ENCODE measurements around the gene TOMM40. TPM values are rescaled to one million over a fixed set of nuclear protein-coding genes. Genes with fewer than 3 reads are reported as not detected.

The TOMM40 gene
- total and polyA plus RNA-seq, 2 of the 13 experiments (the other 11 are each of a cell fraction or from before 2014, with no cell fraction given), result 72.0 to 110 TPM

DNA sequence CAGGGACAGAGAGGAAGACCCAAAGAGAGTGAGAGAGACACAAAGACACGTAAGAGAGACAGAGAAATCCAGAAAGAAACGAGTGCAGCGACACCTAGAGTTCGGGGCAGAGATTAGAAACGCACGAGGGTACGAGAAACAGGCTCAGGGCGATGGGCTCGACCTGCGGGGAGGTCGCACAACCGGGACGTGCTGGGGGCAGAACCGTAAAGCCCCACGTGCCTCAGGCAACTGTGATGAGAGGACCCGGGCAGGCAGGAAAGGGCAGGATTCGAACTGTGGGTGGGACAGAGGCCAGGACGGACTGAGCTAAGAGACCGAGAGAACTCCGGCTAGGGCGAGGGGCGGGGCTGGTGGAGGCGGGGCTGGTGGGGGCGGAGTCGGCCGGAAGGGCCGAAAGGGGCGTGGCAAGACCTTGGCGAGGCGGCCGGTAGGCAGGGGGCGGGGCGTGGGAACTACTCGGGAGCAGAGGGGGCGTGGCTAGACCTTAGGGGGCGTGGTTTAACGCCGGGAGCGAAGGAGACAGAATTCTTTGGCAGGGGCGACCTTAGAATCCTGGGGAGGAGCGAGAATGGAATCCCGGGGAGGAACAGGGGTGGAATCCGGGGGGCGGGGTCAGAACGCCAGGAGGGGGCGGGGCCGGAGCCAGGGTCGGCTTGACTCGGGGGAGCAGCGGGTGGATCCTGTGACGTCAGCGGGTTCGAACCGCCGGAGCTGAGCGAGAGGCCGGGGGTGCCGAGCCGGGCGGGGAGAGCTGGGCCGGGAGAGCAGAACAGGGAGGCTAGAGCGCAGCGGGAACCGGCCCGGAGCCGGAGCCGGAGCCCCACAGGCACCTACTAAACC, 45.2 kb upstream of the TOMM40 start, which contains the start of gene NECTIN2 (continued):
- TF ChIP-seq, protein P1, sequence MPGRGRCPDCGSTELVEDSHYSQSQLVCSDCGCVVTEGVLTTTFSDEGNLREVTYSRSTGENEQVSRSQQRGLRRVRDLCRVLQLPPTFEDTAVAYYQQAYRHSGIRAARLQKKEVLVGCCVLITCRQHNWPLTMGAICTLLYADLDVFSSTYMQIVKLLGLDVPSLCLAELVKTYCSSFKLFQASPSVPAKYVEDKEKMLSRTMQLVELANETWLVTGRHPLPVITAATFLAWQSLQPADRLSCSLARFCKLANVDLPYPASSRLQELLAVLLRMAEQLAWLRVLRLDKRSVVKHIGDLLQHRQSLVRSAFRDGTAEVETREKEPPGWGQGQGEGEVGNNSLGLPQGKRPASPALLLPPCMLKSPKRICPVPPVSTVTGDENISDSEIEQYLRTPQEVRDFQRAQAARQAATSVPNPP (CRISPR knock-in tag; IDR thresholded peaks at IDR 0.05), result no peak
- TF ChIP-seq MTA1 (CRISPR knock-in tag; IDR thresholded peaks at IDR 0.05; ENCODE audit: borderline replicate concordance) (peak; percentile 45; the same call in 1 of the 2 replicates), NFKB2 (CRISPR knock-in tag; IDR thresholded peaks at IDR 0.05; ENCODE audit: borderline replicate concordance) (0 out of 2 replicates have a peak, but pooled peaks have one; percentile 44), RBM39 (IDR thresholded peaks at IDR 0.05; ENCODE audit: low read depth, low read length, poor library complexity, severe bottlenecking) (peak; percentile 12), TBP (CRISPR knock-in tag; IDR thresholded peaks at IDR 0.05) (no peak), MAFK (conservative IDR thresholded peaks at IDR 0.05 in 1 of 2, IDR thresholded peaks at IDR 0.05 in 1 of 2; ENCODE audit: low read length in 2 of 2) (no peak), SP4 (CRISPR knock-in tag; IDR thresholded peaks at IDR 0.05) (peak; percentile 74; the same call in 1 of the 2 replicates), ZNF558 (CRISPR knock-in tag; IDR thresholded peaks at IDR 0.05; ENCODE audit: borderline replicate concordance) (no peak), DMAP1 (CRISPR knock-in tag; IDR thresholded peaks at IDR 0.05) (peak; percentile 53; the same call in 1 of the 2 replicates), CBX5 (CRISPR knock-in tag; IDR thresholded peaks at IDR 0.05; ENCODE audit: borderline replicate concordance) (peak; percentile 42; the same call in 1 of the 2 replicates), ZNF101 (CRISPR knock-in tag; IDR thresholded peaks at IDR 0.05; ENCODE audit: borderline replicate concordance, low read depth) (no peak), NFYB (CRISPR knock-in tag; IDR thresholded peaks at IDR 0.05) (no peak), ZNF317 (CRISPR knock-in tag; IDR thresholded peaks at IDR 0.05) (peak; percentile 17; the same call in 1 of the 2 replicates), HHEX (CRISPR knock-in tag; IDR thresholded peaks at IDR 0.05) (no peak), ZNF549 (CRISPR knock-in tag; IDR thresholded peaks at IDR 0.05) (no peak), TARDBP (CRISPR knock-in tag; IDR thresholded peaks at IDR 0.05) (peak; percentile 71; the same call in 1 of the 2 replicates), ZFP36L1 (CRISPR knock-in tag; IDR thresholded peaks at IDR 0.05) (peak; percentile 53; the same call in 1 of the 2 replicates), ZNF773 (CRISPR knock-in tag; IDR thresholded peaks at IDR 0.05; ENCODE audit: borderline replicate concordance) (0 out of 2 replicates have a peak, but pooled peaks have one; percentile 43), ZNF557 (CRISPR knock-in tag; IDR thresholded peaks at IDR 0.05) (no peak)
- TF ChIP-seq, protein P2, sequence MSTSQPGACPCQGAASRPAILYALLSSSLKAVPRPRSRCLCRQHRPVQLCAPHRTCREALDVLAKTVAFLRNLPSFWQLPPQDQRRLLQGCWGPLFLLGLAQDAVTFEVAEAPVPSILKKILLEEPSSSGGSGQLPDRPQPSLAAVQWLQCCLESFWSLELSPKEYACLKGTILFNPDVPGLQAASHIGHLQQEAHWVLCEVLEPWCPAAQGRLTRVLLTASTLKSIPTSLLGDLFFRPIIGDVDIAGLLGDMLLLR (CRISPR knock-in tag; IDR thresholded peaks at IDR 0.05), result peak; percentile 25; the same call in 1 of the 2 replicates
- TF ChIP-seq, protein P3, sequence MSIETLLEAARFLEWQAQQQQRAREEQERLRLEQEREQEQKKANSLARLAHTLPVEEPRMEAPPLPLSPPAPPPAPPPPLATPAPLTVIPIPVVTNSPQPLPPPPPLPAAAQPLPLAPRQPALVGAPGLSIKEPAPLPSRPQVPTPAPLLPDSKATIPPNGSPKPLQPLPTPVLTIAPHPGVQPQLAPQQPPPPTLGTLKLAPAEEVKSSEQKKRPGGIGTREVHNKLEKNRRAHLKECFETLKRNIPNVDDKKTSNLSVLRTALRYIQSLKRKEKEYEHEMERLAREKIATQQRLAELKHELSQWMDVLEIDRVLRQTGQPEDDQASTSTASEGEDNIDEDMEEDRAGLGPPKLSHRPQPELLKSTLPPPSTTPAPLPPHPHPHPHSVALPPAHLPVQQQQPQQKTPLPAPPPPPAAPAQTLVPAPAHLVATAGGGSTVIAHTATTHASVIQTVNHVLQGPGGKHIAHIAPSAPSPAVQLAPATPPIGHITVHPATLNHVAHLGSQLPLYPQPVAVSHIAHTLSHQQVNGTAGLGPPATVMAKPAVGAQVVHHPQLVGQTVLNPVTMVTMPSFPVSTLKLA (IDR thresholded peaks at IDR 0.05), result peak; percentile 69
- TF ChIP-seq, protein P4, sequence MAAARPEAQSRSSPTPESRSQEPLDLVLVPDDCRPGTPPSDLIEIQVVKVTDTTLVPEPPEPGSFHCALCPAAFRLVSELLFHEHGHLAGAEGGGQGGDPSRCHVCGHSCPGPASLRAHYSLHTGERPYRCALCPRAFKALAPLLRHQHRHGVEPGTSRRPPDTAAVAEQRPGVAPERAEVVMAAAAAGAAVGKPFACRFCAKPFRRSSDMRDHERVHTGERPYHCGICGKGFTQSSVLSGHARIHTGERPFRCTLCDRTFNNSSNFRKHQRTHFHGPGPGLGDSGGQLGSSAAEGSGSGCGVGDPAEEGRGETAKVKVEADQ (CRISPR knock-in tag; IDR thresholded peaks at IDR 0.05; ENCODE audit: borderline replicate concordance), result no peak
- TF ChIP-seq, protein P5, sequence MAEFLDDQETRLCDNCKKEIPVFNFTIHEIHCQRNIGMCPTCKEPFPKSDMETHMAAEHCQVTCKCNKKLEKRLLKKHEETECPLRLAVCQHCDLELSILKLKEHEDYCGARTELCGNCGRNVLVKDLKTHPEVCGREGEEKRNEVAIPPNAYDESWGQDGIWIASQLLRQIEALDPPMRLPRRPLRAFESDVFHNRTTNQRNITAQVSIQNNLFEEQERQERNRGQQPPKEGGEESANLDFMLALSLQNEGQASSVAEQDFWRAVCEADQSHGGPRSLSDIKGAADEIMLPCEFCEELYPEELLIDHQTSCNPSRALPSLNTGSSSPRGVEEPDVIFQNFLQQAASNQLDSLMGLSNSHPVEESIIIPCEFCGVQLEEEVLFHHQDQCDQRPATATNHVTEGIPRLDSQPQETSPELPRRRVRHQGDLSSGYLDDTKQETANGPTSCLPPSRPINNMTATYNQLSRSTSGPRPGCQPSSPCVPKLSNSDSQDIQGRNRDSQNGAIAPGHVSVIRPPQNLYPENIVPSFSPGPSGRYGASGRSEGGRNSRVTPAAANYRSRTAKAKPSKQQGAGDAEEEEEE (CRISPR knock-in tag; IDR thresholded peaks at IDR 0.05; ENCODE audit: borderline replicate concordance), result no peak

All from HepG2 (cell line).